Left colon (tissue), 2 donors: ENCODE results near the gene NCAN. TPM values are rescaled to one million over a fixed set of nuclear protein-coding genes. Genes with fewer than 3 reads are reported as not detected.

Source experiments
- ATAC-seq: fragments of 200-7000 bp; cut with Tn5 transposase; one replicate; pipeline ENCODE4 v1.9.1; 2020; ENCODE audit warnings: mild to moderate bottlenecking, moderate library complexity
- DNase-seq, 2 donors: peaks; one replicate each; pipeline ENCODE4 v3.0.0-alpha.2; 2020
- intact Hi-C, 2 donors: fragments of 100-400 bp; cut with DNase I in 1 of 2; cut with micrococcal nuclease in 1 of 2; formaldehyde crosslinking; loops; one replicate each; pipeline versions ENCODE4 v1.11.2 to v1.14.0; 2022; cut with DNase I, micrococcal nuclease
- total RNA-seq, 2 donors: library from RNA; stranded (reverse); fragmentation: NEBNext Ultra II Directional; extraction: Animal tissue kit (Norgen Biotek cat#: 25700); gene quantifications; one replicate each; pipeline ENCODE4 v1.2.1, GENCODE V29; 2021
- donor health status: DM: no; HTN: no; CAD: no.
- donor health status: DM: yes; HTN: yes; CAD: no.

NCAN gene
- total RNA-seq, 2 donors from 2014 or later = not detected

DNA sequence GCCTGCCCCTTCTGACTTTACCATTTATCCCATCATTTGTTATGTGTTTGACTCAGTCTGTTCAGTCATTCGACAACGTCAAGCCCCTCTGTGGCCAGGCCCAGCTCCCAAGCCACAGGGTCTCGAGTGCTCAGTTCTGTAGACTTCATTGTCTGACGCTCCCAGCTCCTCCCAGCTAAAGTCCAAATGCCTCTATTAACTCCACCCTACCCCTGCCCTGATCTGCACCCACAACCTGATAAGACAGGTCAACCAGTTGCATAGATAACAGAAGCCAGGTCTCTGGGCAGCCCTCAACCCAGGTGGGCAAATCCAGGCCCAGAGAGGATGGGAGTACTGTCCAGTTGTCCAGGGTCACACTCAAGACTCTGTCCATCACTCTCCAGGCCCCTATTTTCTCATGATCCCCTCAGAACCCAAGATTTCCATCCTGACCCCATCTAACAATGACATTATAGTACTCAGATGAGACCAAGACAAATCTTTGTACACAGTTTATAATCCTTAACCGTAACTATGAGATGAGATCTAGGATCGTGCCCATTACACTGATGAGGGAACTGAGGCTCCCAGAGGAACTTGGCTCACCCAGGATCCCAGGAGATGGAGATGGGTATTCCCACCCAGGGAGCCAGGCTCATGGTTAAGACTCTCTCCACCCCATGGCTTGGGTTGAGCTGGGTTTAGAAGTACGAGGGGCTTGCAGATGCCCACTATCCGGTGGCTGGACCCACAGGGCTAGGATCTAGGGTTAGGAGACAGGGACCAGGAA is 60.3 kb downstream of the NCAN start:
- intact Hi-C loops = no loop called here
- ATAC-seq = peak; percentile 43
- no peak for DNase-seq

DNA sequence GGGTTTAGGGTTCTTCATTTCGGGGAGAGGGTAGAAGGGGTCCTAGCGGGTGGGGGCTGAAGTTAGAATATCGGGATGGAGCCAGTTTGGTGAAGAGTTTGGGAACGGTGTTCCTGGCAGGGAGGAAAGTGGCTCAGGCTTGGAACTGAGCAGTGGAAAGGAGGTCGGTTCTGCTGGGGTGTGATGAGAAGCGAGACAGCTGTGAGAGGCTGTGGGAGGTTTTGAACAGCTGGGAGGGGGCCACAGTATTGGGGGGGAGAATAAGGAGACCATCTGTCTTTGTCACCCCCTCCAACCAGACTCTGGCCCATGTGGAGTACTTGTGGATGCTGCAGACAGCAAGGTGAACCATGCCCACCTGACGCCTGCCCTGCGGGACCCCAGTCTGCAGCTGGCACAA is 62.4 kb downstream of the NCAN start:
- intact Hi-C loops = no loop called here
- ATAC-seq = no peak
- DNase-seq = no peak

DNA sequence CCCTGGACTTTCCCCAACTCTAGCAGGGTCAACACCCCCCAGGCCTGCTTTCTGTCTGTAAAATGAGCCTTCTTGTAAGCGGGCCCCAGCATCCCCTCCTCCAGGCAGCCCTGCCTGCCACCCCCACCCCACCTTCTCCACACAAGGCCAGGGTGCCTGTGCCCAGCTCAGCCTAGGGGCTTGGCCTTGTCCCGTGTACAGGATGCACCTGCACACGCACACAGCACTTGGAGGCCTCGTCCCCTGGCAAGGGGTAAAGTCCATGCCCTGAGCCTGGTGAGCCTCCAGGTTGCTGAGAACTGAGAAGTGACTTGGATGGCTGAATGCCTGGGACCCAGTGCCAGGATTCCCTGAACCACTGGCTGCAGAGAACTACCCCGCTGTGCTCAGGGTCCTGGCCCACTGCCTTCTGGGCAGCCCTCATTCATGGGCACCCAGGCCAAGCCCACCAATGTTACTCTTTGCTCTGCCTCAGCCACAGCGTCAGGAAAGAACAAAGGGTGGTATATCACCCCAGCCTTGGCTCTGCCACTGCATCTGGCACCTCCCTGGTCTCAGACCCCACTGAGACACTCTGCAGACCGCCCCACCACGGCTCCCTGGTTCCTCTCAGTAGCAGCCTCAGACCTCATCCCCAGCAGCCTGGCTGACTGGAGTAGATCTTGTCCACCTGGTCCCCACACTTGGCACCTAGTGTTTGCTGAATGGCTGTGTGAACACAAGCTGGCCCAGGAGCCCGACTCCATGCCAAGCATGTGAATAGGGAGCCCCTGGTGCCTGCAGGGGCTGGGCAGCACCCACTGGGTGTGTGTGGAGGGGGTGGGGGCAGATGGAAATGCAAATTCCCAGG is 63.2 kb downstream of the NCAN start:
- peak; percentile 57 for ATAC-seq
- DNase-seq = peak in 1 of 2 donors; percentile 22
- intact Hi-C loops = no loop called here

DNA sequence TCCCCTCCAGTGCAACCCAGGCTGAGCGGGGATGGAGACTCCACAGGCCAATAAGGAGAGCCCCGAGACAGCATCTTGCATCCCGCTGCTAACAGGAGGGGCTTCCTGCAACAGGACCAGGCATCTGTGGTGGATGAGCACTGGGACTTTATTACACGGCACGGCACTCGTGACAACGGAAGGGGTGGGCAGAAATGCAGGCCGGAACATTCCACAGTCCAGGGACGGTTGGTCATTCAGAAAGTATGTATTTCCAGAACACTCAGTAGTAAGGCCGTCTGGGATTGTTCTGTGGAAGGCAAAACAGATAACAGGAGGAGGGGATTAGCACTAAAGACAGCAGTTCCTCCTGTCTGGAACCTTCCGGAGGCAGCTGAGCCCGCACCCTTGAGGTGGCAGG is 64.6 kb downstream of the NCAN start:
- DNase-seq (no peak), ATAC-seq (no peak)
- intact Hi-C loops = no loop called here

DNA sequence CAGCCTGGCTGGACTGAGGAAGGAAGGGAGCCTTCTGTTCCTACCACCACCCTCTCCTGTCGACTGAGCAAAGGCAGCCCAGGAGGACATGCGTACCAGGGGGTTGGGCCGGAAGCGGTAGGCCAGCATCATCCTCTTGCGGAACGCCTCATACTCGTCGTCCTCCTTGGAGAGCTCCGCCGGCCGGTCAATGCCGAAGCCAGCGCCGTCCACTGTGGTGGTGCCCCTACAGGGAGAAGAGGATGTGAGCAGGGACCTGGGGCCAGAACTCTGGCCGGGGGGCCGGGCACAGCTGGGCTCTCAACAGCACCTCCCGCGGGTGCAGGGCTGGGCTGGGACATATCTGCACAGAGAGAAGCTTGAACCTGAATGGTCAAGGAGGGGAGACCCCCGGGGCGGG is 65.1 kb downstream of the NCAN start:
- intact Hi-C loops = no loop called here
- ATAC-seq (no peak), DNase-seq (no peak)

DNA sequence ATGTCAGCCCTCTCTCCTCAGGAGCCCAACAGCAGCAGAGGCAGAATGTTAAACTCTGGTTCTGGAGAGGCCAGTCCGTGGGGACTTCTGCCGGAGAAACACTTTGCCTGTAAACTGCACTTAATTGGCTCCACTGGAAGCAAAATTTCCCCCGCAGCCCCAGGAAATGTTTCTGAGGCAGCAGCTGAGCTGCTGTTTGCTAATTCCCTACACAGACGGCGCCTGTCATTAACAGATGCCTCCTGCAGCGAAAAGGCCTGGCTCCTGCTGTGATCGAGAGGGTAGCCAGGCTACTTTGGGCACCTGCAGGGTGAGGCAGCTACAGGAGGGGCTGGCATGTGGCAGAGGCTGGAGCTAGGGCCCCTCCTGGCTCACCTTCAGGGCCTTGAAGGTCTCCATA is 66.6 kb downstream of the NCAN start:
- intact Hi-C loops = no loop called here
- ATAC-seq (no peak), DNase-seq (no peak)

DNA sequence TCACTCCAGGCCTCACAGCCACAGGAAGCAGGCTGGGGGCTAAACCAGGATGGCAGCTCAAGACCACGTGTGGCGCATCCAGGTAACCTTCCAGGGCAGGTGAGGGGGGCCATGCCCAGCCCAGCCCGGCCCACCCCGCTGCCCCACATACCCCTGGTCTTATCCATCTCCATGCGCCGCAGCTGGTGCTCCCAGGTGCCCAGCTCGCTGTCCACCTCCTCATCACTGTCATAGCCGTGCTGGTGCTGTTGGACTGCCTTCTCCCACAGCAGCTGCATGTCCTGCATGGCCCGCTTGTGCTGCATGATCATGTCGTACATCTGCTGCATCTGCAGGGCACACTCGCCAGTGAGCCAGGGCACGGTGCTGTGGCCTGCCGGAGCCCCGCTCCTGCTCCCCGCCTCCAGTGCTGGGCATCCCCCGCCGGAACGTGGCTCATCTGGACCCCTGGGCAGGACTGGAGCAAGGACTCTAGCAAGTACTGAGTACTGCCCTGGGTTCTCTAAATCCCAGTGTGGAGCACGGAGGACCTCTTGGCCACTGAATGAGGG is 67.4 kb downstream of the NCAN start:
- ATAC-seq (no peak), DNase-seq (no peak)
- intact Hi-C loops = no loop called here

DNA sequence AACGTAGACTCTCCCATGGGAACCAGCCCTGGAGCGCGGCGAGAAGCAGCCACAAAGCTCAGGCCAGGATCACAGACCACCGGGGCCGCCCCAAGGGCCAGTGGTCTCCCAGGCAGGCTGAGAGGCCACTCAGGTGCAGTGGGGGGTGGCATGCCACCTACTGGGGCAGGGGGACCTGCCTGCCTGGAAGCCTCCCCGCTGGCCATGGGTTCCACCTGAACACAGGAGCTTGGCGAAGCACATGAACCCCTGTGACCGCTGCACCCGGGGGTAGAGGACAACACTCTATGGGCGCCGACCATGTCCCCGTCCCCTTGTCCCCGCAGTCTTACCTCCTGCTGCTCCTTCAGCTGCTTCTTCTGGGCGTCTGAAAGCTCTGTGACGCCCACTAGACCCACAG is 68.1 kb downstream of the NCAN start:
- intact Hi-C loops = no loop called here
- DNase-seq (no peak), ATAC-seq (no peak)

DNA sequence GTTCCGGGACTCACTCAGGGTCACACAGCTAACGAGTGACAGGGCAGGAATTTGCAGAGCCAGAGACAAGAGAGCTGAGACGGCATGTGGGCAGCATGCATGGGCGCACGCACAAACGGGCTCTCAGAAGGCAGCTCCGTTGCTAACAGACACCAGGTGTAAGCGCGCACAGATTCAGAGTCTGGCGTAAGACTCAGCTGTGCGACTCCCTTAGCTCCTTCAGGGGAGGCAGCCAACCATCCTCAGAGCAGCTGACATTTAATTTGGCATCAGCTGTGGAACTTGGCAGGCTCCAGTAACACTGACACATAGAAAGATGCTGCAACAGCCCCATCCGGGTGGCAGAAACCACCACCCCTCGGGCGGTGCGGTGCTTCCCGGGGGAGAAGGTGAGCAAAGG is 68.8 kb downstream of the NCAN start:
- DNase-seq (no peak), ATAC-seq (no peak)
- intact Hi-C loops = no loop called here

DNA sequence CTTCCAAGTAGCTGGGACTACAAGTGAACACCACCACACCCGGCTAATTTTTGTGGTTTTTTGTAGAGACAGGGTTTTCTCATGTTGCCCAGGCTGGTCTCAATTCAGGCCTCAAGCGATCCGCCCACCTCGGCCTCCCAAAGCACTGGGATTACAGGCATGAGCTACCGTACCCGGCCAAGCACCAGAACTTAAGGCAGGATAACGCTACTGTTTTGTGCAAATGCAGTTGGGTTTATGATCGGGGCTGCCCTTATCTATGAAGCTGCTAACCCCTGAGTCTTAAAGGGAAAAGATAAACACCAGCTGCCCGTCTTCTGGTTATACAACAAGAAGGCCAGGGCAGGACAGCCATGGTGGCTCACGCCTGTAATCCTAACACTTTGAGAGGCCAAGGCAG is 73.9 kb downstream of the NCAN start:
- intact Hi-C loops = no loop called here
- ATAC-seq = no peak
- no peak for DNase-seq

DNA sequence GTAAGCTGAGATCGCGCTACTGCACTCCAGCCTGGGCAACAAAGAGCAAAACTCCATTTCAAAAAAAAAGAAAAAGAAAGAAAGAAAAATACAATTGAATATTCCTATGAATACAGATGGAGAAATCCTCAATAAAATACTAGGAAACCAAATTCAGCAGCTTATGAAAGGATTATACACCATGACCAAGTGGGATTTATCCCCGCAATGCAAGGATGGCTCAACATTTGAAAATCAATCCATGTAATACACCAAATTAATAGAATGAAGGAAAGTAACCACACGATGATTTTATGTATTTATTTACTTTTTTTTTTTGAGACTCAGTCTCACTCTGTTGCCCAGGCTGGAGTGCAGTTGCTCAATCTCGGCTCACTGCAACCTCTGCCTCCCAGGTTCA is 80.8 kb downstream of the NCAN start:
- ATAC-seq = no peak
- intact Hi-C loops = no loop called here
- DNase-seq = no peak

DNA sequence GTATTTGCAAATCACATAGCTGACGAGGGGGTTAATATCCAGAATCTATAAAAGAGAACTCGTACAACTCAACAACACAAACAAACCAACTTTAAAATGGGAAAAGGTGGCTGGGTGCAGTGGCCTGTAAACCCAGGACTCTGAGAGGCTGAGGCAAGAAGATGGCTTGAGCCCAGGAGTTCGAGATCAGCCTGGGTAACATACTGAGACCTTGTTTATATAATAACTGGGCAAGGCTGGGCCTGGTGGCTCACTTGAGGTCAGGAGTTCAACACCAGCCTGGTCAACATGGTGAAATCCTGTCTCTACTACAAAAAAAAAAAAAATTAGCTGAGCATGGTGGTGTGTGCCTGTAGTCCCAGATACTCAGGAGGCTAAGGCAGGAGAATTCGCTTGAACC is 83.2 kb downstream of the NCAN start:
- intact Hi-C loops = no loop called here
- DNase-seq (no peak), ATAC-seq (no peak)

DNA sequence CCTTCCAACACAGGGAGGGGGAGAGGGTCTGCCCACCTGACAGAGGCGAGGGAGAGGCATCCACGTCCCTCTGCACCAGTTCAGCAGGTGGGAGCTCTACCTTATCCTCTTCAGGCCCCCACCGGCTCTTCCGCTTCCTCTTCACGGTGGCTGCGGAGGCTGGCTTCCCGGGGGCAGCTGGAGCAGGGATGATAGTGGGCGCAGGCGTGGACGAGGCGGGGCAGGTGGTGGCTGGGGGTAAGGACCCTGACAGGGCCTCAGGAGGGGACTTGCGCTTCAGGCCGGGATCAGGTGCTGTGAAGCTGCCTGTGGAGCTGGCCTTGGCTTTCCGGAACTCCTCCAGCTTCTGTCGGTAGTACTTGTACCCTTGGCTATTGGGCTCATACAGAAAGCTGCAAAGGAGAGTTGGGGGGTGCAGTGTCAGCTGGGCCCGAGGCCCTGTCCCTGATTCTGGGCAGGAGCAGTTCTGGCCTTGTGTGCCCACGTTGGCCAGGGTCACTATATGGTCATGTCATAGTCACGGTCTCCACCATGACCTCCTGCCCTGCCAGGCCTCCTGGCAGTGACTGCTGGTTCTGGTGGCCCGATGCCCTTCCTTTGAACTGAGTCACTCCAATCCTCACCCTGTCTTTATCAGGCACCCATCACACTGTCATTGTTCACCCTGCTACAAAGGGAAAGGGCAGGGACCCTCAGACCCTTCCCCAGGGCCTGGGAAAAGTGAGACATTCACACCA is 85.4 kb downstream of the NCAN start:
- intact Hi-C loops = no loop called here
- no peak for DNase-seq
- ATAC-seq = no peak

DNA sequence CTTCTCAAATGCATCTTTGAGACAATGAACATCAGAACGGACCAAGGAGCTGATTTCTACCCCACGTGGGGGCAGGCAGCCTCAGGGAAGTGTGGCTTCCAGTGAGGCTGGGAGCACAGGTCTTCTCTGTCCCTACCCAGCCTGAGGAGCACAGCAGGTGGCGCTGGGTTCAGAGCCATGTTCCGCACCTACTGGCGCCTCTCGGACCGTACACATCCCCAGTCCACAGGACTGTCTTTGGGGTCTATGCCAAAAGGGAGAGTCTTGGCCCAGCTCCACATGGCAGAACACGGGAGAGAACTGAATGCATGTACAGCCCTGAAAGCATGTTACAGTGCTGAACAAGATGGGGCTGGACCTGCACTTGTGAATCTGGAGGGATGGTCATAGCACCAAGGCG is 86.0 kb downstream of the NCAN start:
- ATAC-seq = no peak
- intact Hi-C loops = no loop called here
- DNase-seq = no peak

DNA sequence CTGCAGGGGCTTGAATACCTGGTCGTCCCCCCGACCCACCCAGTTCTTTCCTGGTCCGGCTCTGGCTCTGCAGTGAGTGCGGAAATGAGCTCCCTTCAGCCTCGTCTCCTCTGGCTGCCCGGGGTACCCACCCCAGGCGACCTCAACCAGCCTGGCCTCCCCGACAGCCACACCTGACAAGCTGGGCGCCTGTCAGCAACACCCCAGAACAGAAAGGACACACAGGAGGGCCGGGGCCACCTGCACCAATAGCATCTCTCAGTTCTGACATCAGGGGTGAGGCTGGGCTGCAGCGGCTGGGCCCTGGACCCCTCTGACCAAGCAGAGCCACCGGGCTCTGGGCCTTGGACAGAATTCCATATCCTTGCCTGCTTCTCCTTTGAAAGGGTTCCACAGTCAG is 88.9 kb downstream of the NCAN start:
- DNase-seq (no peak), ATAC-seq (no peak)
- intact Hi-C loops = no loop called here

Other genes starting within 250 kb of the NCAN start
- 10 to 100 TPM; 51.7 to 61.7 TPM for gene SUGP2, start 178.4 kb upstream of the NCAN start, total RNA-seq
- 10 to 100 TPM; 17.8 to 20.8 TPM for gene ARMC6, start 178.4 kb upstream of the NCAN start, total RNA-seq
- gene SLC25A42, start 148.0 kb upstream of the NCAN start, total RNA-seq = 1 to 10 TPM; 8.2 to 8.5 TPM
- gene TMEM161A, start 73.5 kb upstream of the NCAN start, total RNA-seq = 10 to 100 TPM; 16.8 to 18.9 TPM
- 1 to 10 TPM; 1.4 to 3.5 TPM for gene MEF2B, start 41.7 kb upstream of the NCAN start, total RNA-seq
- 10 to 100 TPM; 27.9 to 28.4 TPM for gene BORCS8, start 19.8 kb upstream of the NCAN start, total RNA-seq
- gene RFXANK, start 19.7 kb upstream of the NCAN start, total RNA-seq = 10 to 100 TPM; 60.3 to 73.7 TPM
- gene NR2C2AP, start 8.5 kb upstream of the NCAN start, total RNA-seq = 10 to 100 TPM in 1 of 2 donors, 1 to 10 TPM in 1; 8.8 to 12.5 TPM
- gene TM6SF2, start 61.3 kb downstream of the NCAN start, total RNA-seq = 10 to 100 TPM in 1 of 2 donors, 1 to 10 TPM in 1; 6.9 to 14.3 TPM
- gene SUGP1, start 108.6 kb downstream of the NCAN start, total RNA-seq = 10 to 100 TPM; 33.5 to 46.2 TPM
- gene MAU2, start 108.9 kb downstream of the NCAN start, total RNA-seq = 10 to 100 TPM; 45.3 to 52.4 TPM
- 100 to 1,000 TPM; 104 to 135 TPM for gene GATAD2A, start 193.7 kb downstream of the NCAN start, total RNA-seq